Right atrium auricular region (tissue), 2 donors: ENCODE data around the gene SLC1A7. TPM values are rescaled to one million over a fixed set of nuclear protein-coding genes. Genes with fewer than 3 reads are reported as not detected.

Experiments
- DNase-seq: peaks from one replicate; pipeline ENCODE4 v3.0.0-alpha.2; 2019; ENCODE audit warnings: low spot score
- H3K27ac ChIP-seq, 2 donors: fragments of 200-600 bp; sonication (generic); 1 replicate in 1 of 2; 2 replicates in 1 of 2; pipeline ENCODE4 v1.5.1; 2016 to 2019
- H3K27me3 ChIP-seq, 2 donors: fragments of 200-600 bp; sonication (generic); one replicate each; pipeline versions ENCODE4 v1.5.1 to v1.6.0; 2017 to 2019
- H3K36me3 ChIP-seq: fragments of 200-600 bp; sonication (generic); one replicate; pipeline ENCODE4 v1.5.1; 2016
- H3K4me1 ChIP-seq, 2 donors: fragments of 200-600 bp; sonication (generic); one replicate each; pipeline versions ENCODE4 v1.5.1 to v1.6.0; 2017 to 2019
- H3K4me3 ChIP-seq, 2 donors: fragments of 200-600 bp; sonication (generic); 1 replicate in 1 of 2; 2 replicates in 1 of 2; pipeline ENCODE4 v1.5.1; 2017 to 2019; ENCODE audit warnings: mild to moderate bottlenecking in 1 of 2, moderate library complexity in 1 of 2
- H3K9me3 ChIP-seq, 2 donors: fragments of 200-600 bp; sonication (generic); one replicate each; pipeline ENCODE4 v1.5.1; 2019
- CTCF ChIP-seq, 2 donors: fragments of 200-600 bp; sonication (generic); IDR thresholded peaks; one replicate each; pipeline ENCODE4 v1.5.1; 2019; ENCODE audit warnings: antibody characterized with exemption in 2 of 2
- total RNA-seq, 2 donors: library from RNA; depleted of rRNA; stranded (reverse); fragments of >200 nt; gene quantifications; one replicate each; pipeline ENCODE4 v1.1.0, GENCODE V29; 2016

Gene SLC1A7
- total RNA-seq, 2 donors from 2014 or later = 0.56 to 0.71 TPM

GRCh38 chr1:53081384-53082066, 60.9 kb downstream of the SLC1A7 start:
- Histone ChIP-seq H3K4me1 (no peaks in the 10 kb centered on the region), H3K4me3 (no peak overlapping the region), H3K27ac (no peak overlapping the region), H3K27me3 (no peaks in the 10 kb centered on the region), H3K36me3 (peaks cover 21% of the 10 kb centered on the region), H3K9me3 (no peaks in the 10 kb centered on the region)
- TF ChIP-seq CTCF (IDR thresholded peaks at IDR 0.05) = no peak
- no peak for DNase-seq

GRCh38 chr1:53080769-53081168, 61.7 kb downstream of the SLC1A7 start:
- no peaks in the 10 kb centered on the region for H3K27me3 ChIP-seq
- H3K4me1 ChIP-seq = no peaks in the 10 kb centered on the region
- no peak overlapping the region for H3K27ac ChIP-seq
- DNase-seq = no peak
- no peak for TF ChIP-seq CTCF (IDR thresholded peaks at IDR 0.05)
- H3K4me3 ChIP-seq = no peak overlapping the region
- peaks cover 21% of the 10 kb centered on the region for H3K36me3 ChIP-seq
- no peaks in the 10 kb centered on the region for H3K9me3 ChIP-seq

- TF ChIP-seq CTCF (IDR thresholded peaks at IDR 0.05) = no peak
- DNase-seq = no peak
- Histone ChIP-seq H3K36me3 (peaks cover 21% of the 10 kb centered on the region), H3K9me3 (no peaks in the 10 kb centered on the region), H3K27me3 (no peaks in the 10 kb centered on the region), H3K4me3 (no peak overlapping the region), H3K27ac (no peak overlapping the region), H3K4me1 (no peaks in the 10 kb centered on the region)
These were observed 62.4 kb downstream of the SLC1A7 start for GRCh38 chr1:53080041-53080440.

- no peak overlapping the region for H3K27ac ChIP-seq
- H3K4me3 ChIP-seq = no peak overlapping the region
- TF ChIP-seq CTCF (IDR thresholded peaks at IDR 0.05) = no peak
- peaks cover 21% of the 10 kb centered on the region for H3K36me3 ChIP-seq
- no peak for DNase-seq
- no peaks in the 10 kb centered on the region for H3K27me3 ChIP-seq
- H3K9me3 ChIP-seq = no peaks in the 10 kb centered on the region
- H3K4me1 ChIP-seq = no peaks in the 10 kb centered on the region
These were observed 63.2 kb downstream of the SLC1A7 start for GRCh38 chr1:53079251-53079650.

GRCh38 chr1:53078333-53079101, 63.9 kb downstream of the SLC1A7 start:
- Histone ChIP-seq H3K36me3 (peaks cover 21% of the 10 kb centered on the region), H3K4me3 (no peak overlapping the region), H3K27me3 (no peaks in the 10 kb centered on the region), H3K9me3 (no peaks in the 10 kb centered on the region), H3K27ac (no peak overlapping the region), H3K4me1 (no peaks in the 10 kb centered on the region)
- no peak for DNase-seq
- no peak for TF ChIP-seq CTCF (IDR thresholded peaks at IDR 0.05)
